ENCODE results near the gene TMEM184B.
A peak's percentile ranks its signal among the peaks of the same experiment; 100 is the strongest.

TMEM184B gene
- 26.4 to 44.0 (median 27.9) reads per million in 9 experiments for total RNA-seq

DNA sequence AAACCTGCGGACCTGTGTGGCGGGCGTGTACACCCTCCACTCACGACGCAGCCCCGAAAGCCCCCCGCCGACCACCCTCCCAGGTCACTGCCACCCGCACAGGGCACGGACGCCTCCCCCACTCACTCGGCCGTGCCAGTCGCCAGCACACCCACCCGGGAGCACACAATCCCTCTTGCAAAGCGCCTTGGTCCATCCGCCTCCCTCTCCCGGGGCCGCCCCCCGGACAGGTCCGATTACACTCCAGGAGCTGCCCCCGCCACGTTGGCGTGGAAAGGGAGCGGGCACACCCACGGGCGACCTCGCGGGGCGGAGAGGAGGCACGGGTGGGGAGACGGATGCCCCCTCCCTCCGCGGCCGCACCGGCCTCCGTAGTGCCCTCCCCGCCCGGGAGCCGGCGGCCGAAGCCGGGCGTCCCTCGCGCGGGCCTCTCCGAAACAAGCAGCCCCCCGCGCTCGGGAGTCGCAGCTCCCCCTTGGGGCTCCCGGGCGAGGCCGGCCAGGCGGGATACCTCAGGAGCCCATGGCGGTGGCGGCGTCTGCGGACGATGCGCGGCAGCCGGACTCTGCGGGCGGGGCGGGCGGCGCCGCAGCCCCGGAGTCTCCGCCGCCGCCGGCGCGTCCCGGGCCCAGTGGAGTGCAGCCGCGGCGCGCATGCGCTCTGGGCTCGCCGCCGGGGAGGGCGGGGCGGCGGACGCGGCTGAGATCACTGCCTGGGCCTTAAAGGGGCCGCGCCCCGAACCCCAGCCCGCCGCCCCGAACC lies at the start of gene TMEM184B:
TSS of gene TMEM184B (minus strand) at position 638 of the 762 bp plus-strand sequence. CDS start 25,049 bp downstream, outside the sequence.
- peak; percentile 95 for ATAC-seq (replicated peaks)
- Mint-ChIP-seq H3K36me3 (ENCODE audit: insufficient read depth) (peaks cover 24% of the 10 kb centered on the region), H3K4me3 (peak within 1 kb of the TSS; percentile 87 to 88), H3K27ac (peak within 1 kb of the TSS; percentile 97), H3K9me3 (no peaks in the 10 kb centered on the region), H3K27me3 (no peaks in the 10 kb centered on the region), H3K4me1 (ENCODE audit: low read depth in 2 of 2) (peaks cover 36 to 43% of the 10 kb centered on the region in 2 donors)
- DNase-seq, result peak; percentile 74 to 85 (median 77)

DNA sequence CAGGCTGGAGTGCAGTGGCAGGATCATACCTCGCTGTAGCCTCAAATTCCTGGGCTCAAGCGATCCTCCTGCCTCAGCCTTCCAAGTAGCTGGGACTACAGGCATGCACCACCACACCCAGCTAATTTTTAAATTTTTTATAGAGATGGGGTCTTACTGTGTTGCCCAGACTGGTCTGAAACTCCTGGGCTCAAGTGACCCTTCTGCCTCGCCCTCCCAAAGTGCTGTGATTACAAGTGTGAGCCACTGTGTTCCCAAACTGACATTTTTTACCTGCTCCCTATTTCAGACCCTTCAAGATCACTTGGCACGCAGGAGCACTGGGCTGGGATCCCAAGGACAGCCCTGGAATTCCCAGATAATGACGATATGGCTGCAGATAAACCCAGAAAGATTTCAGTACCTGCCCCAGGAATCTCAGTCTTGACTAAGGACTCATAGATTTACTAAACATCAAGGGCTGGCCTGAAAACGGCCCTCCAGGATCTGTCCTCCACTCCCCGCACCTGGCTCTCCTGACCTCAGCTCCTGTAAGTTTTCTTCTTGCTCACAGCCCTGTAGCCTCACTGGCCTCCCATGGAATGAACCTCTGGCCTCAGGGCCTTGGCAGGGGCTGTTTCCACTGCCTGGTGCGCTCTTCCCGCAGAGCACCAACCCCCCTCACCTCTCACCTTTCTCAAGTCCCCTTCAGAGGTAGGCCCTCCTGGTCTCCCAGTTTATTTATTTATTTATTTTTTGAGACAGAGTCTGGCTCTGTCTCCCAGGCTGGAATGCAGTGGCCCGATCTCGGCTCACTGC lies 48.0 kb upstream of the TMEM184B start:
- peak overlapping the region in 1 of 2 donors; percentile 66 for H3K27ac Mint-ChIP-seq
- H3K9me3 Mint-ChIP-seq, result no peaks in the 10 kb centered on the region
- H3K36me3 Mint-ChIP-seq (ENCODE audit: insufficient read depth), result peaks cover 7% of the 10 kb centered on the region
- H3K27me3 Mint-ChIP-seq, result no peaks in the 10 kb centered on the region
- H3K4me3 Mint-ChIP-seq, result no peak overlapping the region
- H3K4me1 Mint-ChIP-seq (ENCODE audit: low read depth in 2 of 2), result peaks cover 4 to 8% of the 10 kb centered on the region in 2 donors
- DNase-seq, result no peak
- no peak for ATAC-seq (replicated peaks)

DNA sequence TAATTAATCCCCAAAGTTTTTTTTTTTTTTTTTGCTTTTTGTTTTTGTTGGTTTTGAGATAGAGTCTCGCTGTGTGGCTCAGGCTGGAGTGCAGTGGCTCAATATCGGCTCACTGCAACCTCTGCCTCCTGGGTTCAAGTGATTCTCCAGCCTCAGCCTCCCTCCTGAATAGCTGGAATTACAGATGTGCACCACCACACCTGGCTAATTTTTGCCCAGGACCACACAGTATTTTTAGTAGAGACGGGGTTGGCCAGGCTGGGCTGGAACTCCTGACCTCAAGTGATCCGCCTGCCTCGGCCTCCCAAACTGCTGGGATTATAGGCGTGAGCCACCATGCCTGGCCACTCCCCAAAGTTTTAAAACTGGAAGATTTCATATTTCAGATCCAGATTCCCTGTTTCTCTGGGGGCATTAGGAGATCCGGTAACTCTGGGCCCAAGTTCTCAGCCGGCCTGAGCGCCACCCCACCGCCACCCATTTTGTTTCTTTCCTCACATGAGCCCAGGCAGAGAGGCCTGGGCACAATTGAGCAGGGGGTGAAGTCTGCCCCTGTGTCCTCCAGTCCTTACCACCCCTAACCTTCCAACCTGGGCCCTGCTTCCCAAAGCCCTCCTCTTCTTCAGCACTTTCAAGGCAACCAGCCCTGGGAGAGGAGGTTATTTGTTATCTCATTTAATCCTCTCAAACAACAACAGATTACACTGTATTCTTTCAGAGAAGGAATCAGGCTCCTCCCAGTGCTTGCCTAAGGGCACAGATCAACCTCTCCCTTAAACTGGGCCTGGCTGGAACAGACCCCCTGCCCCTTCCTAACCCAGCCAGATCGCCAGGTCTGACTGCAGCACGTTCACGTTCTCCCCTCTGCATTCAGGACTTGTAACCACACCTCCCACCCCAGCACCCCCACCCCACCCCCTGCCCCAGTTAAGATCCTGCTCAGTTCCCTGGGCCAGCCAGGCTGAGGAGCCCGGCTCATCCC lies 46.3 kb upstream of the TMEM184B start:
- Mint-ChIP-seq H3K9me3 (no peaks in the 10 kb centered on the region), H3K4me3 (peak overlapping the region; percentile 49 to 74), H3K4me1 (ENCODE audit: low read depth in 2 of 2) (peaks cover 21 to 26% of the 10 kb centered on the region in 2 donors), H3K27me3 (no peaks in the 10 kb centered on the region), H3K36me3 (ENCODE audit: insufficient read depth) (peaks cover 16% of the 10 kb centered on the region), H3K27ac (peak overlapping the region in 1 of 2 donors; percentile 84)
- ATAC-seq (replicated peaks) (no peak), DNase-seq (no peak)

DNA sequence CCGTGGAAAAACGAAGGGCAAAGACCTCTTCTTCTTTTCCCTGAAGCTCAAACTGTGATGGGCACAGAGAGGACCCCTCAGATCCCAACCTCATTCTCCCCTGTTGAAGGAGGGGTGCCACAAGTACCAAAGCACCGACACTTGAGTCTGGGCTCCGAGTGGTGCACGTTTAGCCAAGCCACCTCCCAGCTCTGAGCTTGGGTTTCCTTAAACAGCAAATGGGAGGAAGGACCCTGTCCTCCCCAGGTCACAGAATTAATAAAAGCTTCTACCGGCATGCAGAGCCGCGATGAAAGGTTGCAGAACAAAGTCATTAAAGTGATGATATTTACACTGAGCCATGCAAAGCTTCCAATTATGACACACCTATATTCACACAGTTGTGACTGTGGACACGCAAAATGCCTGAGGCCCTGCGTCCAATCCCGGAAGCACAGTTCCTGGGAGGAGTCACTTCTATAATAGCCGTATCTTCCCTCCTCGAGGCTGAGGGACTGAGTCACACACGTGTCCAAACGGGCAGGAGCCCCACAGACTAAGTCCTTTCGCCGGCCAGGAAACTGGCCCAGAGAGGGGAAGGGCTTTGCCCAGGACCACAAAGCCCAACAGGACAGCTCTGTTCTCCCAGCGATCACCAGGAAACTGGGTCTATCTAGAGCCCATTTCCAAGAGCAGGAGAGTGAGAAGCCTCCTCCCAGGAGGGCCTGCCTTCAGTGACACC lies 45.3 kb upstream of the TMEM184B start:
- DNase-seq (no peak), ATAC-seq (replicated peaks) (no peak)
- peak overlapping the region; percentile 74 to 88 for H3K4me3 Mint-ChIP-seq
- H3K9me3 Mint-ChIP-seq, result no peaks in the 10 kb centered on the region
- peak overlapping the region; percentile 84 to 95 for H3K27ac Mint-ChIP-seq
- H3K27me3 Mint-ChIP-seq, result no peaks in the 10 kb centered on the region
- H3K36me3 Mint-ChIP-seq (ENCODE audit: insufficient read depth), result peaks cover 16% of the 10 kb centered on the region
- peaks cover 30 to 33% of the 10 kb centered on the region in 2 donors for H3K4me1 Mint-ChIP-seq (ENCODE audit: low read depth in 2 of 2)

DNA sequence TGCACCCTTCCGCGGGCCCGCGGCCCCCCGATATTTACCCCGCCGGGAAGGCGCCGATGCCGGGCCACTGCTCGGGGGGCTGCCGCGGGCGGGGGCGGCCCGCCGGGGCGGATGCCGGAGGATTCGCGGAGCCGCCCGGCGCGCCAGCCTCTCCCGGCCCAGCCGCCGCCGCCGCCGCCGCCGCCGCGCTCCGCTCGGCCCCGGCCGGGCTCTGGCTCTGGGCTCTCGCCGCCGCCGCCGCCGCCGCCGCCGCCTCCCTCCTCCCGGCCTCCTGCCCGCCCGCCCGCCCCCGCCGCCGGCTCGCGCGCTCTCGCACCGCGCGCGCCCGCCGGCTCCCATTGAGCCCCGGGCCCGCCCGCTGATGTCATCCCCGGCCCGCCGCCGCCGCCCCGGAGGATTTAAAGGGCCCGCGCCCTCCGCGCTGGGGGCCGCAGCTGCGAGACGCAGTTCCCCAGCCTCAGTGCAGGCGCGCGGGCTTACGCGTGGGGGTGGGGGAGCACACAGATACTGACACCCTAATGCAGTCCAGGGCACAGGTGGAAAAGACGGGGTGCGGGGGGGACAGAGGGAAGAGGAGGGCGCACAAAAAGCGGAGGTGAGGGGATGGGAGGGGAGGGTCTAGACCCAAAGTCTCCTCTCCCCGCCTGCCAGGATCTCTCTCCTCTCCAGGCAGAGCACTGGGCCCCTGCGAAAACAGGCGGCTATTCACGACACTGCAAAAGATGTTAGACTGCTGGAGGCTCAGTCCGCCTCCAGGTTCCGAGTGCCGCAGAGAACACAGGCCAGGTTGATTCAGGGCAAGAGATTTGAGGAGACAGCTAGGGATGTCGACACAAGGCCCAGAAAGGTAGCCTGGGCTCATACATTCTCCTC lies 44.5 kb upstream of the TMEM184B start, which contains the start of gene CSNK1E:
TSS of gene CSNK1E (minus strand) at position 312 of the 873 bp plus-strand sequence. CDS start 3,276 bp downstream, outside the sequence.
- ATAC-seq (replicated peaks) (peak; percentile 66), DNase-seq (peak; percentile 67 to 69 (median 67))
- H3K27ac Mint-ChIP-seq, result peak within 1 kb of the TSS; percentile 95
- H3K4me3 Mint-ChIP-seq, result peak within 1 kb of the TSS; percentile 85 to 88
- H3K9me3 Mint-ChIP-seq, result no peaks in the 10 kb centered on the region
- peaks cover 37 to 41% of the 10 kb centered on the region in 2 donors for H3K4me1 Mint-ChIP-seq (ENCODE audit: low read depth in 2 of 2)
- peaks cover 17% of the 10 kb centered on the region for H3K36me3 Mint-ChIP-seq (ENCODE audit: insufficient read depth)
- H3K27me3 Mint-ChIP-seq, result no peaks in the 10 kb centered on the region

DNA sequence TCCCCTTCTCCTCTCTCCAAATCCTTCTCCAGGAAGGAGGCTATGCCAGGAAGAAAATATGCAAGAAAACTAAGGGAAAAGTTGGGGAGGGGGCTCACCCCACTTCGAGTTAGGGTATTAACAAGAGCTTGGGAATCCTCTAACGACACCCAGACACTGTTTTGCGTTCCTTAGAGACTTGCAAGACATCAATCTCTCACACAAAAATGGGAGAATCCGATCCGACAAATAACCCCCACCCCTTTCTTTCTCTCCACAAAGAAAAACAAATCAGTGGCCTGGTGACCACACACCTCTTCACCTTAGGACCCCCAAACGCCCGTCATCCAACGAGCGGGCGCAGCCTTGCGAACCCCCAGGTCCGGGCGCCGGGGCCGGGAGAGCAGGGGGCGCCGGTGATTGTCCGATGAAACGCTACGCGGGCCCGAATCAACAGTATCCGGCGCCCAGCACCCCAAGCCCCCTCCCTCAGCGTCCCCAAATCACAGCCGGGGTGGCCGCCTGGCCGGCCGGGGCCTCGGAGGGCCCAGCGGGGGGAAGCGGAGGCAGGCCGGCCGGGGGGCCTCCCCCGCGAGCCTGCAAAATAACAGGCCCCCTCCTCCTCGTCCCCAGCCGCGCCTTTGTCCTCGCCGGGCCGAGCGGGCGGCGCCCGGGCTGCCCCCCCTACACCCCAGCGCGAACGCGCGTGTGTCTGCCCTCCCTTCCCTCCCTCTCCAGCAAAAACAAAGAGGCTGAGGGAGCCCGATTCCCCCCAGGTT lies 43.7 kb upstream of the TMEM184B start:
- no peaks in the 10 kb centered on the region for H3K27me3 Mint-ChIP-seq
- peaks cover 21% of the 10 kb centered on the region for H3K36me3 Mint-ChIP-seq (ENCODE audit: insufficient read depth)
- peak overlapping the region; percentile 95 for H3K27ac Mint-ChIP-seq
- peak; percentile 61 for ATAC-seq (replicated peaks)
- peak overlapping the region; percentile 85 to 88 for H3K4me3 Mint-ChIP-seq
- peaks cover 44 to 49% of the 10 kb centered on the region in 2 donors for H3K4me1 Mint-ChIP-seq (ENCODE audit: low read depth in 2 of 2)
- H3K9me3 Mint-ChIP-seq, result no peaks in the 10 kb centered on the region
- DNase-seq, result peak; percentile 44 to 59 (median 52)

DNA sequence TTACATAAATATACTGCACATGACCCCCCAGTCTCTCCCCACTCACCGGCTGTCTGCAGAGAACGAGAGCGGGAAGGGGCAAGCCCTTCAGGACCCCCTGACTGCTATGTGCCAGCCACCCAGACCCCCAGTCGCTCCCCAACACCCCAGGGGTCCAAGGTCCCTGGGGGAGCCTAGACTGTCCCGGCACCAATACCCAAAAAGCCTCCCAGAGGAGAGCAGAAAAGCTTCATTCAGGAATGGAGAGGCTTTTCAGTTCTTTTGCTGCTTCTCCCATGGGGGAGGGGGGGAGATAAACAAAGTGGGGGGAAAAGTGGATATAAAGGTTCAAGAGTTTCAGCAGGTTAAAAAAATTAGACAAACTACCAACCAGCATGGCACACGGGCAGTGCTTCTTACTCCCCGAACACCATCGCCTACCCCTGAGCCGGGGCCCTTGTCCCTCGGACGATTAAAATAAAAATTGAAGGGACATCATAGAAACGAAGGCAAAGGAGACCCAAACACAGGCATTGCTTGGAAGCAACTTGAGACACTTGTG lies 43.1 kb upstream of the TMEM184B start:
- H3K4me3 Mint-ChIP-seq, result peak overlapping the region; percentile 85 to 88
- H3K9me3 Mint-ChIP-seq, result no peaks in the 10 kb centered on the region
- H3K27ac Mint-ChIP-seq, result peak overlapping the region; percentile 95
- H3K4me1 Mint-ChIP-seq (ENCODE audit: low read depth in 2 of 2), result peaks cover 50 to 55% of the 10 kb centered on the region in 2 donors
- H3K27me3 Mint-ChIP-seq, result no peaks in the 10 kb centered on the region
- ATAC-seq (replicated peaks), result no peak
- peak in 1 of 3 experiments; percentile 16 for DNase-seq
- H3K36me3 Mint-ChIP-seq (ENCODE audit: insufficient read depth), result peaks cover 23% of the 10 kb centered on the region

DNA sequence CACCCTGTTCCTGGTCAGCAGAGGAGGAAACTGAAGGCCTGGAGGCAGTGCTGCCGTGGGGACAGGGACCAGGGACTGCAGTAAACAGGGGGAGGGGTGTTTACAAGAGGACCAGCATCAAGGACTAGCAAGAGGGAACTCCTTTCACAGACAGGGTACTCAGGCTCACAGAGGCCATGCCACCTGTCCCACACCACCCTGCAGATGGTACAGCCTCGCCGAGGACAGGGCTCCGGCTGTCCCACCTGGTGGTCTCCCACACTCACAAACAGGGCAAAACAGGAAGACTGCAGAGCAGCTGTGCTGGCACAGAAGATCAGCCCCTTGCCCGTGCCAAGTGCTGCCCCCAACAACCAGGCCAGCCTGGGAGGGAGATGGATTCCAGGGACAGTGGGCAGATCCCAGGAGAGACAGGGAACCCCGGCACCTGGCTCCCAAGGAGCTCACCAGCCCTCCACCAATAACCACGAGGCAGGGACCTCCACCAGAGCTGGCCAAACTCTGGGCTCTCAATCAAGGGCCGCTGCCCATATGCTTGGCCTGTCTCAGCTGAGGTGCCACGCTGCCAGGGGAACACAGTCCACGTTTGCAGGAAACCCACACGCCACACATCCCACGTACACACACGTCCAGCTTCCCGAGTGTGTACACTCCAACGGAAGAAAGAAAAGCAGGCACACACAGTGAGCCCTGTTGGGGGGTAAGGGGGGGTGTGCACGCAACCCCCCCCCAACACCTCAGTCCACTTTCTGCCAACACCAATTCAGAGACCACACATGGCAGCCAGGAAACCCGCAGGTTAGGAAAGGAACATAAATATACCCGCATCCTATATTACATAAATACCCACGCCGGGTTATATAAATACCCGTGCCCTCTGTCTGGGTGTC lies 42.4 kb upstream of the TMEM184B start:
- Mint-ChIP-seq H3K4me3 (peak overlapping the region; percentile 85 to 88), H3K4me1 (ENCODE audit: low read depth in 2 of 2) (peaks cover 58 to 59% of the 10 kb centered on the region in 2 donors), H3K27me3 (no peaks in the 10 kb centered on the region), H3K36me3 (ENCODE audit: insufficient read depth) (peaks cover 28% of the 10 kb centered on the region), H3K27ac (peak overlapping the region; percentile 95), H3K9me3 (no peaks in the 10 kb centered on the region)
- DNase-seq (peak in 1 of 3 experiments; percentile 15), ATAC-seq (replicated peaks) (peak; percentile 42)

DNA sequence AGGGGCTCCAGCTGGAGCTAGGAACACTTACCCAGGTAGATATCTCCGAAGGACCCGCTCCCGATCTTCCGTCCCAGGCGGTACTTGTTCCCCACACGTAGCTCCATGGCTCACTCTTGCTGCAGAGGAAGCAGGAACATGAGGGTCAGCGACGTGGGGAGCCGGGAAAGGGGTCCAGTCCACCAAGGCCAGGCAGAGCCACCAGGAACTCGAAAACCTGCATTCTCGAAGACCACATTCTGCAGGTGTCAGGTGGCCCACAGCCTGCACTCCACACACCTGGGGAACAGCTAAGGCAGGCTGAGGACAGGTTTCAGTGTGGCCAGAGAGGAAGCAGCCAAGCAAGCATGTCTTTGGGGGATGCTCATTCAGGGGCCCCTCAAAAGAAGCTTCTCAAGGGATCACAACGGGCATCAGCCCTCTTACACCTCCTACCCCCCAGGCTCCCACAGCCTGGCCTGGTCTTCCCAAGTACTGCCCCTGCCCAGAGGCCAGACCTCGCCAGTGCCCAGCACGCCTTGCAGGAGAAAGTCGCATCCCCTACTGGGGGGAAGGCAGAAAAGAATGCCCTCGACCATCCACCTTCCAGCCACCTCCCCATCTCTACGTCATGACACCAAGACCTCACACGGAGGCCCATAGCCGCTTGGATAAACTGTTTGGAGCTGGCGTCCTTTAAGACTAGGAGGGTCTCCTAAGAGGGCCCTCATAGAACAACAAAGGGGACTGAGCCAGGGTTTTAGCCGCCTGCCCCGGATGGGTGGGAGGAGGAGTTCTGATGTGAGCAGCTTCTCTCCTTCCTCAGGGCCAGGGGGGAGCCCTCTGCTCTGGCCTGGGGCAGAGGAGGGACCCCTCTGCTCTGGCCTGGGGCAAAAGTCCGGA lies 41.5 kb upstream of the TMEM184B start:
- no peak for ATAC-seq (replicated peaks)
- Mint-ChIP-seq H3K4me1 (ENCODE audit: low read depth in 2 of 2) (peaks cover 58 to 59% of the 10 kb centered on the region in 2 donors), H3K36me3 (ENCODE audit: insufficient read depth) (peaks cover 28% of the 10 kb centered on the region), H3K4me3 (peak overlapping the region; percentile 85 to 88), H3K27ac (peak overlapping the region; percentile 95), H3K9me3 (no peaks in the 10 kb centered on the region), H3K27me3 (no peaks in the 10 kb centered on the region)
- DNase-seq, result peak in 1 of 3 experiments; percentile 9
